Measurements from ENCODE around the gene RPS2. TPM values are rescaled to one million over a fixed set of nuclear protein-coding genes. Genes with fewer than 3 reads are reported as not detected.
A peak's percentile ranks its signal among the peaks of the same experiment; 100 is the strongest.
"Not testable (repeated sequence)": the region's sequence is repeated elsewhere in the genome, so short reads cannot be mapped to it uniquely, and the experiment has no call there.

The RPS2 gene
- total and polyA plus RNA-seq, 12 donors, result 691 to 3,593 (median 903) TPM

GRCh38 chr16:1960665-1961630 is 3.7 kb downstream of the RPS2 start:
- peaks cover 0 to 36% (median 30%) of the 10 kb centered on the region in 9 donors for H3K36me3 ChIP-seq
- DNase-seq (no peak), ATAC-seq (no peak)
- H3K9me3 ChIP-seq, result no peaks in the 10 kb centered on the region
- WGBS, 2 donors, result 49 to 53% methylated on average over 20 of the region's 20 CpGs
- peaks cover 10 to 57% (median 40%) of the 10 kb centered on the region in 9 donors for H3K4me1 ChIP-seq
- H3K4me3 ChIP-seq, result peak overlapping the region in 9 of 10 donors; percentile 63 to 99 (median 96)
- peak overlapping the region in 8 of 10 donors; percentile 88 to 98 (median 96) for H3K27ac ChIP-seq
- no peak for TF ChIP-seq CTCF (IDR thresholded peaks at IDR 0.05)
- intact Hi-C loops (cut with DNase I), result no loop called here
- H3K27me3 ChIP-seq, result no peaks in the 10 kb centered on the region

- DNase-seq, result peak; percentile 93 to 97
- peak within 1 kb of the TSS; percentile 63 to 99 (median 96) for H3K4me3 ChIP-seq
- no peaks in the 10 kb centered on the region for H3K27me3 ChIP-seq
- no peaks in the 10 kb centered on the region for H3K9me3 ChIP-seq
- H3K27ac ChIP-seq, result peak within 1 kb of the TSS; percentile 88 to 98 (median 96)
- intact Hi-C loops (cut with DNase I), result no loop called here
- H3K36me3 ChIP-seq, result peaks cover 0 to 36% (median 30%) of the 10 kb centered on the region in 9 donors
- WGBS, 2 donors, result 1% methylated on average over 79 of the region's 79 CpGs
- TF ChIP-seq CTCF (IDR thresholded peaks at IDR 0.05), result peak; percentile 33 to 92 (median 76)
- peaks cover 6 to 52% (median 33%) of the 10 kb centered on the region in 9 donors for H3K4me1 ChIP-seq
- peak; percentile 88 to 96 (median 92) for ATAC-seq
Measured at GRCh38 chr16:1959269-1960039, 5.2 kb downstream of the RPS2 start, which contains the start of gene NDUFB10. Gene NDUFB10, plus strand, starts transcription at chr16:1959538. Its CDS starts 87 bp downstream, at chr16:1959625.

- H3K9me3 ChIP-seq, result no peaks in the 10 kb centered on the region
- DNase-seq, result no peak
- H3K36me3 ChIP-seq, result peaks cover 0 to 35% (median 29%) of the 10 kb centered on the region in 9 donors
- peak overlapping the region in 9 of 10 donors; percentile 63 to 99 (median 96) for H3K4me3 ChIP-seq
- peak overlapping the region in 9 of 10 donors; percentile 88 to 98 (median 97) for H3K27ac ChIP-seq
- whole genome bisulfite sequencing, 2 donors, result 33 to 39% methylated on average over 14 of the region's 14 CpGs
- peak in 3 of 8 donors; percentile 0 to 6 (median 2) for ATAC-seq
- no peak for TF ChIP-seq CTCF (IDR thresholded peaks at IDR 0.05)
- intact Hi-C loops (cut with DNase I), result no loop called here
- peaks cover 6 to 48% (median 33%) of the 10 kb centered on the region in 9 donors for H3K4me1 ChIP-seq
- no peaks in the 10 kb centered on the region for H3K27me3 ChIP-seq
Measured at GRCh38 chr16:1958715-1959268, 5.8 kb downstream of the RPS2 start.

DNA sequence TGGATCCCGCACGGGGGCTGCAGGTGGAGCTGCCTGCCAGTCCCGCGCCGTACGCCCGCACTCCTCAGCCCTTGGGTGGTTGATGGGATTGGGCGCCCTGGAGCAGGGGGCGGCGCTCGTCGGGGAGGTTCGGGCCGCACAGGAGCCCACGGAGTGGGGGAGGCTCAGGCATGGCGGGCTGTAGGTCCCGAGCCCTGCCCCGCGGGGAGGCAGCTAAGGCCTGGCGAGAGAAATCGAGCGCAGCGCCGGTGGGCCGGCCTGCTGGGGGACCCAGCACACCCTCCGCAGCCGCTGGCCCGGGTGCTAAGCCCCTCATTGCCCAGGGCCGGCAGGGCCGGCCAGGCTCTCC is 6.5 kb downstream of the RPS2 start:
- H3K4me3 ChIP-seq; H3K27me3 ChIP-seq; H3K9me3 ChIP-seq; ATAC-seq; intact Hi-C loops (cut with DNase I); DNase-seq; H3K27ac ChIP-seq: not testable (repeated sequence)
- 67 to 68% methylated on average over 30 of the region's 30 CpGs for WGBS, 2 donors
- Histone ChIP-seq H3K36me3 (peaks cover 0 to 28% (median 22%) of the 10 kb centered on the region in 9 donors), H3K4me1 (peaks cover 6 to 46% (median 29%) of the 10 kb centered on the region in 9 donors)

- 88 to 90% methylated on average over 20 to 21 of the region's 22 CpGs for WGBS, 2 donors
Measured at GRCh38 chr16:1957434-1958142, 7.0 kb downstream of the RPS2 start.

More at GRCh38 chr16:1957434-1958142, 7.0 kb downstream of the RPS2 start:
- intact Hi-C loops (cut with DNase I); H3K4me3 ChIP-seq; DNase-seq; H3K27me3 ChIP-seq; H3K27ac ChIP-seq; H3K9me3 ChIP-seq; ATAC-seq: not testable (repeated sequence)
- Histone ChIP-seq H3K4me1 (peaks cover 6 to 47% (median 24%) of the 10 kb centered on the region in 9 donors), H3K36me3 (peaks cover 0 to 25% (median 17%) of the 10 kb centered on the region in 9 donors)

Measured in heart right ventricle (tissue), 16 donors.